Urothelium cell line (cell line): Measurements from ENCODE around the gene DLGAP1.
A peak's percentile ranks its signal among the peaks of the same experiment; 100 is the strongest.
"Not testable (repeated sequence)": the region's sequence is repeated elsewhere in the genome, so short reads cannot be mapped to it uniquely, and the experiment has no call there.

Experiments
- DNase-seq: peaks from one replicate; pipeline ENCODE4 v3.0.0; 2011; ENCODE audit warnings: low spot score, mixed read lengths
- FAIRE-seq: peaks from 2 replicates; lab custom pipeline; 2011; peaks lifted over from hg19 to GRCh38; lab: Jason Lieb, UNC

The DLGAP1 gene

GRCh38 chr18:4102901-4103300 is 352.2 kb downstream of the DLGAP1 start:
- DNase-seq, result no peak
- no peak for FAIRE-seq

DNA sequence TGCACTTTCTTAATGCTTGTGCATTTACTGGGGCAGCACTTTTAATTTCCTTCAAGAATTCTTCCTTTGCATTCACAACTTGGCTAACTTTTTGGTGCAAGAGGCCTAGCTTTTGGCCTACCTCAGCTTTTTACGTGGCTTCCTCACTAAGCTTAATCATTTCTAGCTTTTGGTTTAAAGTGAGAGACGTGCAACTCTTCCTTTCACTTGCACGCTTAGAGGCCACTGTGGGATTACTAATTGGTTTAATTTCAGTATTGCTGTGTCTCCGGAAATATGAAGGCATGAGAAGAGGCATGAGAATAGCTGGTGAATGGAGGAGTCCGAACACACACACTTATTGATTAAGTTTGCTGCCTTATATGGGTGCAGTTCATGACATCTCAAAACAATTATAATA is 354.1 kb downstream of the DLGAP1 start:
- no peak for DNase-seq
- FAIRE-seq, result peak; percentile 69

DNA sequence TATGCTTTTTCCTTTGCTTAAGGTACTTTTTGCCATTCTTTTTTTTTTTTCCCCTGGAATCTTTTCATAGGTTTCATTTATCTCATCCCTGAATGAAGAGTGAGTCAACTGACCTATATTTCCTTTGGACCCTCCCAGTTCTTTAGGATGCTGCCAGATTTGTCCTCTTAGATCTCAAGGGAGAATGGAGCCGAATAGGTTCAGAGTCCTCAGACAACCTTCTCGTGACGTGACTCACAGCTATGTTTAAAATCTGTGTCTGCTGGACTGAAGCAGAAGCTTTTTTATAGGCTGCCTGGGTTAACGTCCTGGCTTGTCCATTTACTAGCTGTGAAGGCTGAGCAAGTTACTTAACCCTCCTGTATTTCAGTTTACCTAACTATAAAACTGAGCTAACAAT is 358.6 kb downstream of the DLGAP1 start:
- FAIRE-seq (no peak), DNase-seq (peak; percentile 29)

- DNase-seq, result no peak
- FAIRE-seq, result no peak
These were observed 361.4 kb downstream of the DLGAP1 start for GRCh38 chr18:4093676-4094075.

DNA sequence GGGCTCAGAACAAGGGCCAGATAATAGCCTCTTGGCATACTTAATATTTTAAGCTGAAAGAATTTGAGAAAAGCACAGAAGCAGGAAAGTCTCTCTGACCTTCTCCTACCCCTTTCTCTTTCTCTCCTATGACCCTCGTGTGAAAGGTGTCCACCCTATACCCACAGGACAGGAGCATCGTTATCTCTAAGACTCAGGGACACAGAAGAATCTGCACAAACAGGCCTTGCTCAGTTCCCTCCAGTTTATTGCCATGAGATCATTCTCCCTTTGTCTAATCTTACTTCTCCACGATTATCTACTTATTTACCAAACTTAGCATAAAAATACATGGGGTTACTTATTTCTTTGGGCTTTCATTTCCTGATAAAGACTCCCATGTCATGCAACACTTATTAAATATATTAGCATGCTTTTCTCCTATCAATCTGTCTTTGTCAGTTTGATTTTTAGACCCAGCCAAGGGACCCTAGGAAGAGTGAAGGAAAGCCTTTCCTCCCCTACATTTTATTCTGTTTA is 370.7 kb downstream of the DLGAP1 start:
- FAIRE-seq (no peak), DNase-seq (no peak)

DNA sequence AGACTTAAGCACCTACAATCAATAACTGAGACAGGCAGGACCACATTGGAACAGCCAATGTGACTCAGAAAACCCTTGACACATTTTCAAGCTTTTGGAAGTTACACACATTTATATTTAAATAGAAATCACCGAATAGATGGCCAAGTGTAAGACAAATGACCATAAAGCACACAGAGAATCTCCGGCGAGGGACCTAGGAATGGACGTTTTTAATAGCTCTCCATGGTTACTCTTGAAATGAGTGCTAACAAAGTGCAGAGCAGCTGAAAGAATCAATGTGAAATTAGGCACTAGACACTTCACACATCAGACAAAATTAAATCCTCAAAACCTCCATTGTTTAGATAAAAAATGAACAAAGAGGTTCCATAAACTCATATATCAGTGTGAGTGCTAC is 376.9 kb downstream of the DLGAP1 start:
- DNase-seq (no peak), FAIRE-seq (no peak)

- FAIRE-seq (no peak), DNase-seq (no peak)
These were observed 377.4 kb downstream of the DLGAP1 start for GRCh38 chr18:4077721-4078120.

DNA sequence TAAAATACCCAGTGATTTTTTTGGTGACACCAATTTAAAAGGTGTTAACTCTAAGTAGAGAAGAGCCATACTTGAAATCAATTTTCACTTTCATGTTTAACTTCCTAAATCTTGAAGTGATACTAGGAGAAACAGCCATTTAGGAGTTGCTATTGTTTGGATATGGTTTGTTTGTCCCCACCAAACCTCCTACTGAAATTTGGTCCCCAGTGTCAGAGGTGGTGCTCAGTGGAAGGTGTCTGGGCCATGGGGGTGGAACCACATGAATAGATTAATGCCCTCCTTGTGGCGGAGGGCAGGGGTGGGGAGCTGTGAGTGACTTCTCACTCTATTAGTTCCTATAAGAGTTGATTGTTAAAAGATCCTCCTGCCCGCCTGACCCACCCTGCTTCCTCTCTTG is 377.9 kb downstream of the DLGAP1 start:
- DNase-seq (no peak), FAIRE-seq (no peak)

GRCh38 chr18:4074647-4075046 is 380.5 kb downstream of the DLGAP1 start:
- FAIRE-seq, result no peak
- no peak for DNase-seq

GRCh38 chr18:4069183-4069582 is 385.9 kb downstream of the DLGAP1 start:
- FAIRE-seq, result no peak

GRCh38 chr18:4068552-4069158 is 386.5 kb downstream of the DLGAP1 start:
- peak; percentile 92 for FAIRE-seq
- DNase-seq, result peak; percentile 82

More at GRCh38 chr18:4069183-4069582, 385.9 kb downstream of the DLGAP1 start:
- DNase-seq, result no peak

DNA sequence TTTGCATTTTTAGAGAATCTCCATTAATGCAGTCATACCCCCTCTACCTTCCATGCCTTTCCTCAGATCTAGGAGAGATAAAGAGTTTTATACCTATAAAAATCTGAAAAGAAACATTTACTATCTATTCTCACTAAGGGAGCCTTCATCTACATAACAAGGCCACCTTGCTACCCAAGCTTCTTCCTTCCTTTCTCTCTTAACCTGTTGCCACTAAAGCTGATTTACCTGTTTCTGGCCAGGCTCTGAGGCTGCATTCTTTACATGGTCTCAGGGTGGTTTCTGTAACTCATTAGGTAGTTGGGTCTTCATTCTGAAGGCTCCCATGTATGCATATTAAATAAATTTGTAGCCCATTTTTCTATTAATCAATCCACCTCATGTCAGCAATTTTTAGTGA is 391.6 kb downstream of the DLGAP1 start:
- FAIRE-seq (no peak), DNase-seq (no peak)

DNA sequence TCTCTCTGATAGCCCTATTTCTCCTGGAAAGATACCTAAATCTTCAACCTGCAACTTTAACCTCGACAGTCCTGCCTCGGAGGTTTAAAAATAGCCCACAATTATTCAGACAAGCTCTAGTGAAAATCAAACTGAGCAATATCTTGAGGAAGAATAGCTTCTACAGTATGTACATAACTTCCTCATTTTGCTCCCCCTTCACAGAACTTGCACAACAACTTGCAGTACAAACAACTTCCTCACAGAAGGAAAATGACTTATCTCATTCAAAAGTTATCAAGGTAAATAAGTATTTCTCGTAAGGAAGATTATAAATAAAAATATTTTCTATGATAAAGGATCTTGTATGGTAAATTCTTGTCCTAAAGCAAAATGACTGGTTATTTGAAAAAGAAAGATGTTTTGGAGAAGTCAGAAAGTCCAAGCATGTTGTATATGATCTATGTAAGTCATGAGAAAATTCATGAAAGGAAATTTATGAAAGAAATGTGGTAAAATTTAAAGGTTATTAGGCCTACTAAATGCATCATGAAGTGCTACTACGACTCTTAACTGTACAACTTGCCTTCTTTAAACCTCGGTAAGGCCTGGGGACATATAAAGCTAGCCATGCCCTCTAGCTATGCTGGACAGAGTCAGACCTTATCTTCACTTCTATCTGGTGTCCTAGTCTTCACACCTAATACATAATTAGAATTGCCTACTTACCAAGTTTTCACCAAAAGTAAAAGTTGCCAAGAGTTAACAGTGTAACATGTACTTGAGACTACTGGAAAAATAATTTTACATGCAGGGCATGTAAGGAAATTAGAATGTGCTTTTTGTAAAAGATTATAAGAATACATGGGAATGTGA is 394.5 kb downstream of the DLGAP1 start:
- FAIRE-seq (no peak), DNase-seq (no peak)

DNA sequence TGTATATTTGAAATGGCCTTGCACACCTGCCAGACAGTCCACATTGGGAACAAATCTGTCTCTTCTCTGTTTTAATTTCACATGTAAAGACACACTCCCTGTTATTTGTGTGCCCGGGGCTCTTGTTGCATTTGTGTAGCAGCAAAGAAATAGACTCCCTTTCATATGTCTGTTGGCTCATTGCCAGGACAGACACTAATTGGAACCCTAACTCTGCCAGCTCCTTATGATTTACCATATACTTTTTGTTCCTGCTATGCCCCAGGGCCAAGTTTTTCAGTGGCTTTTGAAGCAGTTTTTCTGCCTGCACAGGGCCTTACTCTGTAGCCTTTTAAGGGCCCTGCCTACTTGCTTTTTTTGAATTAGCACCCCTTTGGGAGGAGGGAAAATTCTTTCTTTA is 396.9 kb downstream of the DLGAP1 start:
- no peak for DNase-seq
- peak; percentile 48 for FAIRE-seq

DNA sequence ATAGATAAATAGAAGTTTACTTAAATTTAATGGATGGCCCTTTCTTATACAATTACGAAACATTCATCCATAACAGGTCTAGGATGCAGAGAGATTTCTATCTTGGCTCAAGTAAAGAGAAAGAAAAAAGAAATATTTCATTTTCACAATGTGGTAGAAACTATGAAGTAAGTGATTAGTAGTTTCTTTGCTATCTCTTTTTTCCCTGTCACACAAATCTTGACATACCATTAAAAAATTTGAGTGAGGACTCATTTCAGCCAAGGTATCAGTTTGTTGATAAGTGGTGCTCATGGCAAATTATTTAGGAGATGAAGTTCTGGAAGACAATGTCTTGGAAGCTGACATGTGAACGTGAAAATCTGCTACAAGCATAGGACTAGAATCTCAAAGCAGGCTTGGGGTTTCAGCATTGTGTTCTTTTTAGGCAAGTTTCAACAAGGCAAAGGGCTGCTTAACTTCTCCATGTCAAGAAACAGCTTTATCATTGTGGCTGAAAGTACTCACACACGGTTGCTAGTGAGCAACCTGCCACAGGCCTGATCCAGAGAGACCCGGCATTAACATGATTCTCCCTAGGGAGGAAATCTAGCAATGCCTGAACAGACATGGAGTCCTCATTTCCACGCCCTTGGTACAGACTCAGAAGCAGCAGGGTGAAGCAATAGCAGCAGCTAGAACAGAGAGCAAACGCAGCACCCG is 414.6 kb downstream of the DLGAP1 start:
- DNase-seq (no peak), FAIRE-seq (peak; percentile 69)

GRCh38 chr18:4035521-4035920 is 419.6 kb downstream of the DLGAP1 start:
- FAIRE-seq, result no peak
- no peak for DNase-seq

DNA sequence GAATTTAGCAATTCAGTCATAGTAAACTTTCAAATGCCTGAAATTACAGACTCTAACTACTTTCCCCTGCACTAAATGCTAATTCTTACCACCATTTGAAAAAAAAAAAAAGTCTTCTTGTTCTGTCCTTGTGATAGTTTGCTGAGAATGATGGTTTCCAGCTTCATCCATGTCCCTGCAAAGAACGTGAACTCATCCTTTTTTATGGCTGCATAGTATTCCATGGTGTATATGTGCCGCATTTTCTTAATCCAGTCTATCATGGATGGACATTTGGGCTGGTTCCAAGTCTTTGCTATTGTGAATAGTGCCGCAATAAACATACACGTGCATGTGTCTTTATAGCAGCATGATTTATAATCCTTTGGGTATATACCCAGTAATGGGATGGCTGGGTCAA is 420.3 kb downstream of the DLGAP1 start:
- DNase-seq, FAIRE-seq: not testable (repeated sequence)

- DNase-seq (no peak), FAIRE-seq (no peak)
These were observed 428.6 kb downstream of the DLGAP1 start for GRCh38 chr18:4026542-4026941.

DNA sequence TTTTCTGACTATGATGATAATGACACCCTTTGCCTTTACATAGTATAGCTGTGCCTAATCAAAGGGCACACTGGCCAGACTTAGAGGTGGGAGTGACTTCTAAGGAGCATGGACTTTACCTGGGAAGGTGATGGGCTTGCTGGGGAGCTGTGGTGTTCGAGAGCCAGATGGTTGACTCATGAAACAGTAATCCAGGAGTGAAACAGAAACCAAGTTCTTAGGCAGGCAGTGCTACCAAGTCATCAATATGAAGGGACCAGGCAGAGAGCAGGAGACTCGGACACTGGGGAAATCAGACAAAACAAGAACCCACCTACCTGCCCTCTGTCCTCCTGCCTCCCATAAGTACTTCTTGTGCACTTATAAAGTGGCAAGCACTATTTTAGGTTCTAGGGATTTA is 430.4 kb downstream of the DLGAP1 start:
- DNase-seq, result no peak
- FAIRE-seq, result peak; percentile 84

- peak; percentile 89 for FAIRE-seq
- not testable (repeated sequence) for DNase-seq
These were observed 432.4 kb downstream of the DLGAP1 start for GRCh38 chr18:4022749-4023148.

GRCh38 chr18:4020026-4020425 is 435.1 kb downstream of the DLGAP1 start:
- DNase-seq (no peak), FAIRE-seq (no peak)
